Measurements from ENCODE around the gene PRDM1.

DNA sequence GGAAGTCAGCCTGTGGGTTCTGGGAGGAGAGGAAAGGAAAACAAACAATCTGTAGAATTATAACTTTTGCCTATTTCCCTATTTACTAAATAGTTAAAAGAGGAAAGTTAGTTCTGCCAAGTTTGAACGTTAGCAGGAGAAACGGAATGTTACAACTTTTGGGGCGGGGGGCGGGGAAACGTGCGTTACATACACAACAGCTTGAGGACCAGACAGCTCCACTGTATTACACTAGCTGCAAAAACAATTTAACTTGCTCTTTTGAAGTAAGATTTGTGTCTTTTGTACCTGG is 498 bp upstream of the PRDM1 start:
- TF ChIP-seq ZNF274 (IDR thresholded peaks at IDR 0.05; ENCODE audit: low read length) (no peak), ZNF274 (tag by site-specific recombination; IDR thresholded peaks at IDR 0.05; ENCODE audit: borderline replicate concordance) (no peak), ZNF777 (tag by site-specific recombination; IDR thresholded peaks at IDR 0.05; ENCODE audit: borderline replicate concordance) (no peak), ZNF843 (tag by site-specific recombination; IDR thresholded peaks at IDR 0.05) (no peak), ZNF121 (tag by site-specific recombination; IDR thresholded peaks at IDR 0.05) (no peak)
- TF ChIP-seq, protein P1, sequence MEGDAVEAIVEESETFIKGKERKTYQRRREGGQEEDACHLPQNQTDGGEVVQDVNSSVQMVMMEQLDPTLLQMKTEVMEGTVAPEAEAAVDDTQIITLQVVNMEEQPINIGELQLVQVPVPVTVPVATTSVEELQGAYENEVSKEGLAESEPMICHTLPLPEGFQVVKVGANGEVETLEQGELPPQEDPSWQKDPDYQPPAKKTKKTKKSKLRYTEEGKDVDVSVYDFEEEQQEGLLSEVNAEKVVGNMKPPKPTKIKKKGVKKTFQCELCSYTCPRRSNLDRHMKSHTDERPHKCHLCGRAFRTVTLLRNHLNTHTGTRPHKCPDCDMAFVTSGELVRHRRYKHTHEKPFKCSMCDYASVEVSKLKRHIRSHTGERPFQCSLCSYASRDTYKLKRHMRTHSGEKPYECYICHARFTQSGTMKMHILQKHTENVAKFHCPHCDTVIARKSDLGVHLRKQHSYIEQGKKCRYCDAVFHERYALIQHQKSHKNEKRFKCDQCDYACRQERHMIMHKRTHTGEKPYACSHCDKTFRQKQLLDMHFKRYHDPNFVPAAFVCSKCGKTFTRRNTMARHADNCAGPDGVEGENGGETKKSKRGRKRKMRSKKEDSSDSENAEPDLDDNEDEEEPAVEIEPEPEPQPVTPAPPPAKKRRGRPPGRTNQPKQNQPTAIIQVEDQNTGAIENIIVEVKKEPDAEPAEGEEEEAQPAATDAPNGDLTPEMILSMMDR (tag by site-specific recombination; IDR thresholded peaks at IDR 0.05), result no peak
- TF ChIP-seq, protein P2, sequence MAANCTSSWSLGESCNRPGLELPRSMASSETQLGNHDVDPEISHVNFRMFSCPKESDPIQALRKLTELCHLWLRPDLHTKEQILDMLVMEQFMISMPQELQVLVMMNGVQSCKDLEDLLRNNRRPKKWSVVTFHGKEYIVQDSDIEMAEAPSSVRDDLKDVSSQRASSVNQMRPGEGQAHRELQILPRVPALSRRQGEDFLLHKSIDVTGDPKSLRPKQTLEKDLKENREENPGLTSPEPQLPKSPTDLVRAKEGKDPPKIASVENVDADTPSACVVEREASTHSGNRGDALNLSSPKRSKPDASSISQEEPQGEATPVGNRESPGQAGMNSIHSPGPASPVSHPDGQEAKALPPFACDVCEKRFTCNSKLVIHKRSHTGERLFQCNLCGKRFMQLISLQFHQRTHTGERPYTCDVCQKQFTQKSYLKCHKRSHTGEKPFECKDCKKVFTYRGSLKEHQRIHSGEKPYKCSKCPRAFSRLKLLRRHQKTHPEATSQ (tag by site-specific recombination; IDR thresholded peaks at IDR 0.05), result no peak
